ENCODE measurements around the gene NKX1-1. TPM values are rescaled to one million over a fixed set of nuclear protein-coding genes. Genes with fewer than 3 reads are reported as not detected.

Gene NKX1-1
- total and polyA plus RNA-seq, 2 experiments from 2014 or later: not detected

DNA sequence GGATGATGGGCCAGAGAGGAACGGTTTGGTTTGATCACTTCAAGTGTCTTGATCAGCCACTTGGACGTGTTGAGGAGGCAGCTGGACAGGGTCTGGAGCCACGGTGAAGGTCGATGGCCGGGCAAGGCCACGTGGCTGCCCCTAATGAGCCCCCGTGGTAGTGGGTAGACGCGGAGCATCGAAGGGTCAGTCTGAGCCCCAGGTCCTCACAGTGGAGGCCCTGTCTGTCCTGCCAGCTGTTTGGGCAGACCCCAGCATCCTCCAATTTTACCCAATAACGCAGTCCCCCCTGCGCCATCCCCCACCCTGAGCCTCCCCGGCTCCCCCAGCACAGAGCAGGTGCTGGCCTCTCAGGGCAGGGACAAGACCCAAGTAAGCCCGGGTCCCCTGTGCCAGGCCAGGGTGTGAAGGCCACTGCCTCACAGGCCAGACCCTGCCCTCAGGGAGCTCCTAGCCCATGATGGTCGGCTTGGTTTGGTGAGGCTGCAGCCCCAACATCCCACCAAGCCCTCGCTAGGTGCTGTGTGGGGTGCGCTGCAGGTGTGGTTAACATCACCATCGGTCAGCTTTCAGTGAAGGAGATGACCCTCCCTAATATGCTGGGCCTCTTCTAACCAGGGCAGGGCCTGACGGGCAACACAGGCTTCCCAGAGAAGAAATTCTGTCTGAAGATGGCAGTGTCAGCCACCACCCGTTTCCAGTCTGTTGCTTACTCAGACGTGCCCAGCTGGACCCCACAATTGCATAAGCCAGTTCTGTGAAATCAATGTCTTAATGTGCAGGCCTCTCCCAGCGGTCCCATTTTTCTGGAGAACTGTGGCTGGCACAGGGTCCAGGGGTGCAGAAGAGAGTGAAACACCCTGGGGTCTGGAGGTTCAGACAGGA lies 40.5 kb upstream of the NKX1-1 start:
- H3K9me2 ChIP-seq (ENCODE audit: insufficient read depth): no peaks in the 10 kb centered on the region; the same call in 1 of the 2 replicates
- H3K4me1 Mint-ChIP-seq: no peaks in the 10 kb centered on the region
- peaks cover 3% of the 10 kb centered on the region for H3K27me3 Mint-ChIP-seq (ENCODE audit: insufficient read depth, low read depth, poor library complexity)
- H4K20me1 ChIP-seq (replicated peaks; ENCODE audit: insufficient read depth): no peaks in the 10 kb centered on the region
- H3F3A ChIP-seq (replicated peaks; ENCODE audit: low read depth): no peaks in the 10 kb centered on the region
- TF ChIP-seq CREB1 (CRISPR knock-in tag; IDR thresholded peaks at IDR 0.05; ENCODE audit: low read depth): no peak
- no peak for TF ChIP-seq EZH2phosphoT487 (IDR thresholded peaks at IDR 0.05; ENCODE audit: unreplicated experiment)
- no peaks in the 10 kb centered on the region for H3K27me3 ChIP-seq (ENCODE audit: insufficient read depth)
- no peak overlapping the region for H3K4me3 ChIP-seq
- H3K36me3 ChIP-seq (ENCODE audit: insufficient read depth): no peaks in the 10 kb centered on the region
- H3K4me3 Mint-ChIP-seq: no peak overlapping the region
- no peak overlapping the region for H3K4me2 ChIP-seq
- ATAC-seq: no peak
- H2AFZ ChIP-seq: no peak overlapping the region
- H3K9me3 Mint-ChIP-seq: no peaks in the 10 kb centered on the region
- no peaks in the 10 kb centered on the region for H3K4me1 ChIP-seq (ENCODE audit: insufficient read depth)
- no peaks in the 10 kb centered on the region for H3K79me2 ChIP-seq (replicated peaks; ENCODE audit: insufficient read depth)
- H3K36me3 Mint-ChIP-seq (ENCODE audit: low read depth): no peaks in the 10 kb centered on the region
- no peak overlapping the region for H3K27ac Mint-ChIP-seq
- no peak overlapping the region for H3K27ac ChIP-seq (ENCODE audit: low read depth)
- no peak for DNase-seq (ENCODE audit: low spot score)

DNA sequence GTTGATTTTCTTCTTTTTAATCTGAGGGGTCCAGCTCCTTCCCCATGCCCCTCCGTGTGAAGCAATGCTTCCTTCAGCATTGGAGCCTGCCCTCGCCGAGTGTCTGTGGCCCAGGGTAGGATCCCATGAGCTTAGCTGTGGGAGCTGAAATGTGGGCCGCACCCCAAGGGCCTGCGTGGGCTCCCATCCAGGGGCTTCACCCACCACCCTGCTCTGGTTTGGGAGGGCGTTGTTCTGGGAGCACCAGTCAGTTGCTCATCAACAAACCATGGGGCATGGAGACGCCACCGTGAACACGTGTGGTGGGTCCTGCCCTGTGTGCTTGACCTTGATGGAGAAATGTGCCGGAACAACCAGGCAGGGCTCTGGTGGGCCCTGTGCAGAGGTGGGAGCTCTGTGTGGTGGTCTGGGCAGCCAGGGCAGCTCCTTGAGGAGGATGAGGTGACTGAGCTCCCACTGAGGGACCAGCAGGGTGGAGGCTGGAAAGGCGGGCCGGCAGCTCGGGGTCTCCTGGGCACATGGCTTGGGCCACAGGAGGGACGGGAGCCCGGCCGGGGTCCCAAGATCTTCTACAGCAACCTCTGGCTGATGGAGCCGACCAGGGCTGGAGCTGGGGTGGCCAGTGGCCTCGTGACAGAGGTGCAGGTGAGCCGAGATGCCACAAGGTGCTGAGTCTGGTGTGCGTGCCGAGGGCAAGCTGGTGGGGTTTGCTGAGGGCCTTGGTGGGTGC lies 39.6 kb upstream of the NKX1-1 start:
- Histone ChIP-seq H2AFZ (no peak overlapping the region), H3K4me2 (no peak overlapping the region), H3K9me2 (ENCODE audit: insufficient read depth) (no peaks in the 10 kb centered on the region), H3K36me3 (ENCODE audit: insufficient read depth) (no peaks in the 10 kb centered on the region), H3K4me1 (ENCODE audit: insufficient read depth) (no peaks in the 10 kb centered on the region), H3K27me3 (ENCODE audit: insufficient read depth) (no peaks in the 10 kb centered on the region), H4K20me1 (replicated peaks; ENCODE audit: insufficient read depth) (no peaks in the 10 kb centered on the region), H3K79me2 (replicated peaks; ENCODE audit: insufficient read depth) (no peaks in the 10 kb centered on the region), H3K27ac (ENCODE audit: low read depth) (no peak overlapping the region), H3F3A (replicated peaks; ENCODE audit: low read depth) (no peaks in the 10 kb centered on the region), H3K4me3 (no peak overlapping the region)
- no peak for ATAC-seq
- Mint-ChIP-seq H3K4me3 (no peak overlapping the region), H3K27ac (no peak overlapping the region), H3K9me3 (no peaks in the 10 kb centered on the region), H3K4me1 (no peaks in the 10 kb centered on the region), H3K27me3 (ENCODE audit: insufficient read depth, low read depth, poor library complexity) (peaks cover 3% of the 10 kb centered on the region), H3K36me3 (ENCODE audit: low read depth) (no peaks in the 10 kb centered on the region)
- DNase-seq (ENCODE audit: low spot score): no peak
- no peak for TF ChIP-seq NANOG (IDR thresholded peaks at IDR 0.05; ENCODE audit: borderline replicate concordance)
- no peak for TF ChIP-seq POLR2AphosphoS5 (IDR thresholded peaks at IDR 0.05; ENCODE audit: low read depth)
- no peak for TF ChIP-seq ZNF331 (CRISPR knock-in tag; IDR thresholded peaks at IDR 0.05; ENCODE audit: low read depth)
- TF ChIP-seq EZH2phosphoT487 (IDR thresholded peaks at IDR 0.05; ENCODE audit: unreplicated experiment): no peak
- TF ChIP-seq CREB1 (CRISPR knock-in tag; IDR thresholded peaks at IDR 0.05; ENCODE audit: low read depth): no peak
- TF ChIP-seq, protein P1, sequence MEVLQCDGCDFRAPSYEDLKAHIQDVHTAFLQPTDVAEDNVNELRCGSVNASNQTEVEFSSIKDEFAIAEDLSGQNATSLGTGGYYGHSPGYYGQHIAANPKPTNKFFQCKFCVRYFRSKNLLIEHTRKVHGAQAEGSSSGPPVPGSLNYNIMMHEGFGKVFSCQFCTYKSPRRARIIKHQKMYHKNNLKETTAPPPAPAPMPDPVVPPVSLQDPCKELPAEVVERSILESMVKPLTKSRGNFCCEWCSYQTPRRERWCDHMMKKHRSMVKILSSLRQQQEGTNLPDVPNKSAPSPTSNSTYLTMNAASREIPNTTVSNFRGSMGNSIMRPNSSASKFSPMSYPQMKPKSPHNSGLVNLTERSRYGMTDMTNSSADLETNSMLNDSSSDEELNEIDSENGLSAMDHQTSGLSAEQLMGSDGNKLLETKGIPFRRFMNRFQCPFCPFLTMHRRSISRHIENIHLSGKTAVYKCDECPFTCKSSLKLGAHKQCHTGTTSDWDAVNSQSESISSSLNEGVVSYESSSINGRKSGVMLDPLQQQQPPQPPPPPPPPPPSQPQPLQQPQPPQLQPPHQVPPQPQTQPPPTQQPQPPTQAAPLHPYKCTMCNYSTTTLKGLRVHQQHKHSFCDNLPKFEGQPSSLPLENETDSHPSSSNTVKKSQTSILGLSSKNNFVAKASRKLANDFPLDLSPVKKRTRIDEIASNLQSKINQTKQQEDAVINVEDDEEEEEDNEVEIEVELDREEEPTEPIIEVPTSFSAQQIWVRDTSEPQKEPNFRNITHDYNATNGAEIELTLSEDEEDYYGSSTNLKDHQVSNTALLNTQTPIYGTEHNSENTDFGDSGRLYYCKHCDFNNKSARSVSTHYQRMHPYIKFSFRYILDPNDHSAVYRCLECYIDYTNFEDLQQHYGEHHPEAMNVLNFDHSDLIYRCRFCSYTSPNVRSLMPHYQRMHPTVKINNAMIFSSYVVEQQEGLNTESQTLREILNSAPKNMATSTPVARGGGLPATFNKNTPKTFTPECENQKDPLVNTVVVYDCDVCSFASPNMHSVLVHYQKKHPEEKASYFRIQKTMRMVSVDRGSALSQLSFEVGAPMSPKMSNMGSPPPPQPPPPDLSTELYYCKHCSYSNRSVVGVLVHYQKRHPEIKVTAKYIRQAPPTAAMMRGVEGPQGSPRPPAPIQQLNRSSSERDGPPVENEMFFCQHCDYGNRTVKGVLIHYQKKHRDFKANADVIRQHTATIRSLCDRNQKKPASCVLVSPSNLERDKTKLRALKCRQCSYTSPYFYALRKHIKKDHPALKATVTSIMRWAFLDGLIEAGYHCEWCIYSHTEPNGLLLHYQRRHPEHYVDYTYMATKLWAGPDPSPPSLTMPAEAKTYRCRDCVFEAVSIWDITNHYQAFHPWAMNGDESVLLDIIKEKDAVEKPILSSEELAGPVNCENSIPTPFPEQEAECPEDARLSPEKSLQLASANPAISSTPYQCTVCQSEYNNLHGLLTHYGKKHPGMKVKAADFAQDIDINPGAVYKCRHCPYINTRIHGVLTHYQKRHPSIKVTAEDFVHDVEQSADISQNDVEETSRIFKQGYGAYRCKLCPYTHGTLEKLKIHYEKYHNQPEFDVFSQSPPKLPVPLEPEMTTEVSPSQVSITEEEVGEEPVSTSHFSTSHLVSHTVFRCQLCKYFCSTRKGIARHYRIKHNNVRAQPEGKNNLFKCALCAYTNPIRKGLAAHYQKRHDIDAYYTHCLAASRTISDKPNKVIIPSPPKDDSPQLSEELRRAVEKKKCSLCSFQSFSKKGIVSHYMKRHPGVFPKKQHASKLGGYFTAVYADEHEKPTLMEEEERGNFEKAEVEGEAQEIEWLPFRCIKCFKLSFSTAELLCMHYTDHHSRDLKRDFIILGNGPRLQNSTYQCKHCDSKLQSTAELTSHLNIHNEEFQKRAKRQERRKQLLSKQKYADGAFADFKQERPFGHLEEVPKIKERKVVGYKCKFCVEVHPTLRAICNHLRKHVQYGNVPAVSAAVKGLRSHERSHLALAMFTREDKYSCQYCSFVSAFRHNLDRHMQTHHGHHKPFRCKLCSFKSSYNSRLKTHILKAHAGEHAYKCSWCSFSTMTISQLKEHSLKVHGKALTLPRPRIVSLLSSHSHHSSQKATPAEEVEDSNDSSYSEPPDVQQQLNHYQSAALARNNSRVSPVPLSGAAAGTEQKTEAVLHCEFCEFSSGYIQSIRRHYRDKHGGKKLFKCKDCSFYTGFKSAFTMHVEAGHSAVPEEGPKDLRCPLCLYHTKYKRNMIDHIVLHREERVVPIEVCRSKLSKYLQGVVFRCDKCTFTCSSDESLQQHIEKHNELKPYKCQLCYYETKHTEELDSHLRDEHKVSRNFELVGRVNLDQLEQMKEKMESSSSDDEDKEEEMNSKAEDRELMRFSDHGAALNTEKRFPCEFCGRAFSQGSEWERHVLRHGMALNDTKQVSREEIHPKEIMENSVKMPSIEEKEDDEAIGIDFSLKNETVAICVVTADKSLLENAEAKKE (CRISPR knock-in tag; IDR thresholded peaks at IDR 0.05): no peak
- TF ChIP-seq, protein P2, sequence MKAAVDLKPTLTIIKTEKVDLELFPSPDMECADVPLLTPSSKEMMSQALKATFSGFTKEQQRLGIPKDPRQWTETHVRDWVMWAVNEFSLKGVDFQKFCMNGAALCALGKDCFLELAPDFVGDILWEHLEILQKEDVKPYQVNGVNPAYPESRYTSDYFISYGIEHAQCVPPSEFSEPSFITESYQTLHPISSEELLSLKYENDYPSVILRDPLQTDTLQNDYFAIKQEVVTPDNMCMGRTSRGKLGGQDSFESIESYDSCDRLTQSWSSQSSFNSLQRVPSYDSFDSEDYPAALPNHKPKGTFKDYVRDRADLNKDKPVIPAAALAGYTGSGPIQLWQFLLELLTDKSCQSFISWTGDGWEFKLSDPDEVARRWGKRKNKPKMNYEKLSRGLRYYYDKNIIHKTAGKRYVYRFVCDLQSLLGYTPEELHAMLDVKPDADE (IDR thresholded peaks at IDR 0.05): no peak
- no peak for TF ChIP-seq EZH2 (IDR thresholded peaks at IDR 0.05; ENCODE audit: low read depth, unreplicated experiment)
- TF ChIP-seq ZNF114 (CRISPR knock-in tag; IDR thresholded peaks at IDR 0.05): no peak
- no peak for TF ChIP-seq JUNB (IDR thresholded peaks at IDR 0.05; ENCODE audit: unreplicated experiment)
